Stimulated activated CD4-positive, alpha-beta T cell treated with anti-CD3 and anti-CD28 coated beads, Interleukin-12 subunit alpha, Interleukin-12 subunit beta, amount 100 ng/mL, for 48 hours (primary cell): Measurements from ENCODE around the gene DKK2.

Experiments
- DNase-seq, 3 donors: peaks; one replicate each; pipeline ENCODE4 v3.0.0-alpha.2; 2020; ENCODE audit warnings: low read depth in 2 of 3, low spot score in 1 of 3

Gene DKK2

GRCh38 chr4:107017443-107018343, 18.4 kb downstream of the DKK2 start:
- DNase-seq = no peak

DNA sequence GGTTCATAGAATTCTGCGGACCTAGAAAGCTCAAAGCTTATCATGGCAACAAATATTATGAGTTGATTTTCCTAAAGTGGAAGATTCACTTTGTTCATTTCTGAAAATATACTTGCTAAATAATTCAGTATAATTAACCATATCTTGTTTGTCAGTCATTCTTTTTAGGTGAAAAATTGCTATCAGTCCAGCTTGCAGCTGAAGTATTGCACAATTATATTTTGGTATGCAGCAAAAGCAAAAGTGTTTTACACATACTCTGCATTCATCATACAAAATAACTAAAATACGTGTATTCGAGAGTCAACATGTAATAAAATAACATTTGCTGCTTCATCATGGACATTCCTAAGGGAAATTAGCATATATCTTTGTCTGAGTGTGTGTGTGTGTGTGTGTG, 24.8 kb downstream of the DKK2 start:
- DNase-seq = no peak

- no peak for DNase-seq
These were observed 26.7 kb downstream of the DKK2 start for GRCh38 chr4:107009196-107009968.

GRCh38 chr4:107008115-107008514, 28.0 kb downstream of the DKK2 start:
- no peak for DNase-seq

DNA sequence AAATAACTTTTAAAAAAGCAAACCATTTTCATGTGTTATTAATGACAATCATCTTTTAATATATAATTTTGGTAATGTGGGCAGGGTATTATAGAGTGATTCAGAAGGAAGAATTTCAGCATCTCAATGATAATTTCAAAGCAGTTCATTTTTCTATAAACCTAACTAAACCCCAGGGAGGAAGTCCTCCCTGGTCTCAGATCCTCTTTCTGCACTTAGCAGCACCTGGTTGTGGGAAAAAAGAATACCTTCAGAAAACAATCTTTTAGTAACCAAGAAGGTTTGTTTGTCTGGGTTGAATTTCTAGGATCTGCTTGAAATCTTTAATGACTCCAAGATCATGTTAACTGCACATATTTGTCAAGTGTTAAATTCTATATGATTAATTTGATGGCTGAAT, 29.9 kb downstream of the DKK2 start:
- no peak for DNase-seq

- no peak for DNase-seq
These were observed 39.6 kb downstream of the DKK2 start for GRCh38 chr4:106996490-106996889.

DNA sequence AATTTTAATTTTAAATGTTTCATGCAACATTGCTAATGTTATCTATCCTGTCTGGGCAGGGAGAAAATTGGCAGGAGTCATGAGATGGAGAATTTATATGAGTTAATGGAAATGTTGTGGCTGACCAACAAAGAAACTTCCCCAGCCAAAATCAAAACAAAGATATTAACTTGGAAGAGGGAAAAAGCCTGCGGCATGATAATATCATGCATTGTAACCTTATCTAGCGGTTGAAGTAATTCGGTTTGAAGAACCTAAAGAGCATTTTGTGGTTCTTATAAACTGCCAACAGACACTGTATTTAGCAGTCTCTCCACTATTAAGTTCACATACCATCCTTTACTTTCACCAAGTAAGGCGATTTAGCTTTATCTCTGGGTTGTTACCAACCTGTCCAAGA, 42.3 kb downstream of the DKK2 start:
- no peak for DNase-seq

- DNase-seq = no peak
These were observed 48.8 kb downstream of the DKK2 start for GRCh38 chr4:106987311-106987710.

- DNase-seq = no peak
These were observed 49.6 kb downstream of the DKK2 start for GRCh38 chr4:106986486-106986885.

GRCh38 chr4:106985830-106986229, 50.3 kb downstream of the DKK2 start:
- no peak for DNase-seq

DNA sequence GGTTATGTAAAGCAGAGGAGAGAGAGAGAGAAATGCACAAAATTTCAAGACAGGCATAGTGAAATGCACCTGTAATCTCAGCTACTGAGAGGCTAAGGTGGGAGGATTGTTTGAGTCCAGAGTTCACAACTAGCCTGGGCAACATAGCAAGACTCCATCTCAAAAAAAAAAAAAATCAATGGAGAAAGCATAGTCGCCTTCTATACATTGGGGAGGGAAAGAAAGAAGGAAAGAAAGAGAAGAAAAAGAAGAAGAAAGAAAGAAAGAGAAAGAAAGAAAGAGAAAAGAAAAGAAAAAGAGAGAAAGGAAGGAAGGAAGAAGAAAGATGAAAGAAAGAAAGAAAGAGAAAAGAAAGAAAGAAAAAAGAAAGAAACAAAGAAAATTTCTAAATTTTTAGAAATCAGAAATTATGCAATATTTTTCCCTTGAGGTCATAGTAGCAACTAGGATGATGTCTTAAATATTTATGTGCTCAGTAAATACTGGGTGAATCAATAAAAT, 53.4 kb downstream of the DKK2 start:
- DNase-seq = no peak

- DNase-seq = no peak
These were observed 54.7 kb downstream of the DKK2 start for GRCh38 chr4:106981431-106981830.

- DNase-seq = no peak
These were observed 56.6 kb downstream of the DKK2 start for GRCh38 chr4:106979476-106979875.

- DNase-seq = no peak
These were observed 57.9 kb downstream of the DKK2 start for GRCh38 chr4:106978046-106978774.

DNA sequence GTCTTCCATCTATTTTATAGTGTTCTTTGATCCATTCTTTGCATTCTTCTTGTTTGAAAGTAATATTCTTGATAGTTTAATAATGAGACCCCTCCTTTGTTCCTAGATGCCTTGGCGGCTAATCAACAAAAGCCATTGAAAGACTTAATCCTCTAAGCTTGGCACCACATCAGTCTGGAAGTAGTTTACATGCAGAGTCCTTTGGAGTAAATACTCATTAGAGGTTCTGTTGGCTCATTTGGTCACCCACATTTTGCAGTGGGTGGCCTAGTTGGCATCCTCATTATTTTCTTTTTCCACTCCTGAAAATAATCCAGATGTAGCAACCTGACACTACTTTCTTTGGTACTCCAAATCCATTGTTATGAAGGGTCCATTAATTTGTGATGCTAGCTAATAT, 64.5 kb downstream of the DKK2 start:
- no peak for DNase-seq

DNA sequence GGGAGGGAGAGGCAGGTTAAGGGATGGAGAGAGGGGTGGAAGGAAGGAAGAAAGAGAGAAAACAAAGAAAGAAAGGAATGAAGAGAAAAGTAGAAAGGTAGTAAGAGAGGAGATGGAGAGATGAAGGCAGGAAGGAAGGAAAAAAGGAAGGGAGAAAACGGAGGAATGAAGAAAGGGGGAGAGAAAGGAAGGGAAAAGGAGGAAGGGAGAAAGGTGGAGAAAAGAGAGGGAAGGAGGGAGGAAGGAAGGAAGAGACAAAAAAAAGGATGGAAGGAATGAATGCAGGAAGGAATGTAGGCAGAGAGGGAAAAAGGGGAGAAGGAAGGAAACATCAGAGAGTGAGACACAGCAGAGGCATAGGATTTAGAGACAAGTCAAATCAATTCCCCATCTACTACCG, 68.2 kb downstream of the DKK2 start:
- no peak for DNase-seq

DNA sequence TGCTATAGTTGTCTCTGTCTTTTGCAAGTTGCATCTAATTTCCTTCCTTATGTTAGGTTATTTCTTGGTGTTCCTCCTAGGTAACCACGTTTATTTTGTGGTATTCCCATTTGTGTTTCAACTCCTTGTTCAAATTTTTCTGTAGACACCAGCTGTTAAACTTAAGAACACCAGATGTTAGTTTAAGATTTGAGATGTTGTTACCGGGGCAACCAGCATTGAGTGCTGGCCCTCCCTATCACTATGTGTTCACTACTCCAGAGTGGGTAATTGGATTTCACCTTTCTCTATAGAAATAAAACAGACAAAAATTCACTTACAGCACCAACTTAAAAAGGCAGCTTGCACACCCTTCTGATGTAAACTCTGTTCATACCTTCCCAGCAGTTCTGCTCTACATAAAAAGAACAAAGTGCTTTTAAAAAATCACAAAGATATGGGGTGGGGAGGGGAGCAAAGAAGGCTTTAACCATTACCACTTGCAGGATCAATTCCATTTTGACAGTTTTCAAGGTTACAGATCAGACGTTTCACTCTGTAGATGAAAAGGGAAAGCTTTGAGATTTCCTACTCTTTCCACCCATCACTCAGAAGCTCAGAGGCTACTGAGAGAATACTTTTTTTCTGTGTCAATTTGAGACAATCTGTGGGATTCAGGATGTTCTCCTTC, 82.9 kb downstream of the DKK2 start:
- DNase-seq = no peak

DNA sequence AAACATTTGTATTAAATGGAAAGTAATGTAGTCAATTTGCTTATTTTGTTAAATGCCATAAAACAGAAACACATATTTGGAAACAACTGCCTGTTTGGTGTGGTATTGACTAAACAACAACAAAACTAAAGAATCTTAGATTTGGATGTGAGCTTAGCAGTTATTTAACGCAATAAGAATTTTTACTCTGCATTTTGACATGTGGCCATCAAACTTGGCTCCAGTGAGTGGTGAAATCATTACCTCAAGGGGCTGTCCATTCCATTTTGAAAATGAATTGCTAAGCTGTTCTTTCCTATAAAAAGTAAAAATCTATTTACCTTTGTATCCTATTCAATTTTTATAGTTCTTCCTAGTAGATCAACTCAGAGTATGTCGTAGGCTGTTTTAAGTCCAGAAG, 84.2 kb downstream of the DKK2 start:
- no peak for DNase-seq

DNA sequence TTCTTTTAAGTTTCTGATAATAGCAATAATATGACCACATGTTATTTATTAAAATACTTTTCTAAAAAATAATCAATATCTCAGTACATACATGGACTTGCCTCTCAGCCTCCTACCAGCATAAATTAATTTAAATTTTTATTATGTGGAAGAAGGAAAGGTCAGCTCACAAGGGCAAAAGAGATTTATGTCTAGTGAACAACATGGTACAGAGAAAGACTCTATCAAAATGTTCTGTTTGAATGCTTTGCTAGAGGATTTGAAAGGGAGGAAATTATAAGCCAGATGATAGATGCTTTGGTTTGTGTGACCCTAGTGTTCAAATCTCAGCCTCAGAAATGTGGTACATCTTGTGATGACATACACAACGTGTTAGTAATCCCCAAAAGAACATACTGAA, 94.3 kb downstream of the DKK2 start:
- no peak for DNase-seq

GRCh38 chr4:106930522-106930921, 105.6 kb downstream of the DKK2 start:
- no peak for DNase-seq

DNA sequence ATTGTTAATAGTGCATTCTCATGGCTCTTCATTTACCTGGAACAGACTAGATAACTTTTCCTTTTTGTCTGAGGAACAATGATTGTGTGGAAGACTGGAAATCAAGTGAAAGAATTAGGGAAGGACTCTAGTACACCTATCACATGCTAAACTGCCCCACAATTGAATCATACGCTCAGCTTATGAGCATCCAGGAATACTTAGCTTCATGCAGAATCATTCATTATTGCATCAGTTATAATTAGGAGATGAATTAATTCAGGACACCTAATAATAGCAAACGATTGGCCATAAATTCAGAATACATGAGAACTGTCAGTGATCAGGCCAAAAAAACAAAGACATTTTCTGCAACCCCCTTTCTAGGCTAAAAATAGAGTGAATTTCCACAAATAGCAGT, 106.9 kb downstream of the DKK2 start:
- no peak for DNase-seq
